ENCODE data around the gene ISY1.
"Not testable (repeated sequence)": the region's sequence is repeated elsewhere in the genome, so short reads cannot be mapped to it uniquely, and the experiment has no call there.

Gene ISY1

GRCh38 chr3:129104498-129105079, 56.3 kb downstream of the ISY1 start:
- no peak for DNase-seq
- in situ Hi-C loops (cut with HindIII; ENCODE audit: low pct_ligation_motif_present, low pct_unique_long_range_greater_than_20kb, low sequenced_read_pairs) = no loop called here

GRCh38 chr3:129104051-129104450, 56.8 kb downstream of the ISY1 start:
- DNase-seq = no peak
- in situ Hi-C loops (cut with HindIII; ENCODE audit: low pct_ligation_motif_present, low pct_unique_long_range_greater_than_20kb, low sequenced_read_pairs) = no loop called here

- no peak for DNase-seq
- in situ Hi-C loops (cut with HindIII; ENCODE audit: low pct_ligation_motif_present, low pct_unique_long_range_greater_than_20kb, low sequenced_read_pairs) = no loop called here
These were observed 57.6 kb downstream of the ISY1 start for GRCh38 chr3:129103296-129103695.

GRCh38 chr3:129101370-129102138, 59.3 kb downstream of the ISY1 start:
- in situ Hi-C loops (cut with HindIII; ENCODE audit: low pct_ligation_motif_present, low pct_unique_long_range_greater_than_20kb, low sequenced_read_pairs) = no loop called here

GRCh38 chr3:129100274-129100673, 60.6 kb downstream of the ISY1 start:
- in situ Hi-C loops (cut with HindIII; ENCODE audit: low pct_ligation_motif_present, low pct_unique_long_range_greater_than_20kb, low sequenced_read_pairs) = no loop called here
- DNase-seq = no peak

More at GRCh38 chr3:129101370-129102138, 59.3 kb downstream of the ISY1 start:
- no peak for DNase-seq

- in situ Hi-C loops (cut with HindIII; ENCODE audit: low pct_ligation_motif_present, low pct_unique_long_range_greater_than_20kb, low sequenced_read_pairs) = no loop called here
- no peak for DNase-seq
These were observed 65.6 kb downstream of the ISY1 start for GRCh38 chr3:129095285-129095684.

- DNase-seq; in situ Hi-C loops (cut with HindIII; ENCODE audit: low pct_ligation_motif_present, low pct_unique_long_range_greater_than_20kb, low sequenced_read_pairs): not testable (repeated sequence)
These were observed 72.6 kb downstream of the ISY1 start for GRCh38 chr3:129088312-129088711.

- DNase-seq; in situ Hi-C loops (cut with HindIII; ENCODE audit: low pct_ligation_motif_present, low pct_unique_long_range_greater_than_20kb, low sequenced_read_pairs): not testable (repeated sequence)
These were observed 73.0 kb downstream of the ISY1 start for GRCh38 chr3:129087904-129088303.

GRCh38 chr3:129087138-129087702, 73.6 kb downstream of the ISY1 start:
- no peak for DNase-seq
- in situ Hi-C loops (cut with HindIII; ENCODE audit: low pct_ligation_motif_present, low pct_unique_long_range_greater_than_20kb, low sequenced_read_pairs) = no loop called here

- in situ Hi-C loops (cut with HindIII; ENCODE audit: low pct_ligation_motif_present, low pct_unique_long_range_greater_than_20kb, low sequenced_read_pairs) = no loop called here
- no peak for DNase-seq
These were observed 75.0 kb downstream of the ISY1 start for GRCh38 chr3:129085818-129086217.

- in situ Hi-C loops (cut with HindIII; ENCODE audit: low pct_ligation_motif_present, low pct_unique_long_range_greater_than_20kb, low sequenced_read_pairs) = no loop called here
- no peak for DNase-seq
These were observed 75.6 kb downstream of the ISY1 start for GRCh38 chr3:129085165-129085715.

GRCh38 chr3:129084501-129084900, 76.4 kb downstream of the ISY1 start:
- DNase-seq = no peak
- in situ Hi-C loops (cut with HindIII; ENCODE audit: low pct_ligation_motif_present, low pct_unique_long_range_greater_than_20kb, low sequenced_read_pairs) = no loop called here

GRCh38 chr3:129082026-129082425, 78.8 kb downstream of the ISY1 start:
- in situ Hi-C loops (cut with HindIII; ENCODE audit: low pct_ligation_motif_present, low pct_unique_long_range_greater_than_20kb, low sequenced_read_pairs) = no loop called here

GRCh38 chr3:129081503-129081902, 79.4 kb downstream of the ISY1 start:
- in situ Hi-C loops (cut with HindIII; ENCODE audit: low pct_ligation_motif_present, low pct_unique_long_range_greater_than_20kb, low sequenced_read_pairs) = no loop called here
- DNase-seq = no peak

More at GRCh38 chr3:129082026-129082425, 78.8 kb downstream of the ISY1 start:
- no peak for DNase-seq

GRCh38 chr3:129078510-129078909, 82.4 kb downstream of the ISY1 start:
- DNase-seq = no peak

More at GRCh38 chr3:129078510-129078909, 82.4 kb downstream of the ISY1 start:
- in situ Hi-C loops (cut with HindIII; ENCODE audit: low pct_ligation_motif_present, low pct_unique_long_range_greater_than_20kb, low sequenced_read_pairs) = no loop called here

Measured in ACHN (cell line).